Measurements from ENCODE around the gene SIGLEC1. TPM values are rescaled to one million over a fixed set of nuclear protein-coding genes. Genes with fewer than 3 reads are reported as not detected.

SIGLEC1 gene
- total RNA-seq, 4 donors from 2014 or later: 0.60 to 3.5 (median 1.1) TPM

DNA sequence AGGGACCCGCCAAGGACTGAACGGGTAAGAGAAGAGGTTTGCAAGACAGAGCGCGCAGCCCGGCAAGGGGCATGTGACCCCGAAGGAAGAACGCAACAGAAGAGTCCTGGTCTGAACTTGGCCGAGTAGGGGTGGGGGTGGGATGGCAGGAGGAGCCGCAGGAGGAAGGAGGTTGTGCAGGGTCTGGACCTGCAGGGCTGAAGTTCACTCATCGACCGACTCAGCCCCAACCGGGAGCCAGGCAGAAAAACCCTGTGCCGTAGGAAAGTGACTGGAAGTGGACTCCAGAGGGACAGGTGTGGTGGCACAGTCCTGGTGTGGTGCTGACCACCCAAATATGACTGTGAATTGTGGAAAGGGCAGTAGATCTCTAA is 40.0 kb upstream of the SIGLEC1 start:
- Histone ChIP-seq H3K36me3 (peaks cover 18% of the 10 kb centered on the region), H3K9me3 (no peaks in the 10 kb centered on the region), H3K27me3 (peaks cover 3% of the 10 kb centered on the region), H3K4me1 (peaks cover 27% of the 10 kb centered on the region), H3K4me3 (peak overlapping the region; percentile 49), H3K27ac (no peak overlapping the region)
- WGBS: 42% methylated on average over 13 of the region's 13 CpGs
- no peak for DNase-seq (ENCODE audit: low spot score in 2 of 2)
- TF ChIP-seq POLR2A (IDR thresholded peaks at IDR 0.05) (no peak), POLR2AphosphoS5 (IDR thresholded peaks at IDR 0.05) (no peak), EP300 (IDR thresholded peaks at IDR 0.05) (no peak)
- TF ChIP-seq, protein P1, sequence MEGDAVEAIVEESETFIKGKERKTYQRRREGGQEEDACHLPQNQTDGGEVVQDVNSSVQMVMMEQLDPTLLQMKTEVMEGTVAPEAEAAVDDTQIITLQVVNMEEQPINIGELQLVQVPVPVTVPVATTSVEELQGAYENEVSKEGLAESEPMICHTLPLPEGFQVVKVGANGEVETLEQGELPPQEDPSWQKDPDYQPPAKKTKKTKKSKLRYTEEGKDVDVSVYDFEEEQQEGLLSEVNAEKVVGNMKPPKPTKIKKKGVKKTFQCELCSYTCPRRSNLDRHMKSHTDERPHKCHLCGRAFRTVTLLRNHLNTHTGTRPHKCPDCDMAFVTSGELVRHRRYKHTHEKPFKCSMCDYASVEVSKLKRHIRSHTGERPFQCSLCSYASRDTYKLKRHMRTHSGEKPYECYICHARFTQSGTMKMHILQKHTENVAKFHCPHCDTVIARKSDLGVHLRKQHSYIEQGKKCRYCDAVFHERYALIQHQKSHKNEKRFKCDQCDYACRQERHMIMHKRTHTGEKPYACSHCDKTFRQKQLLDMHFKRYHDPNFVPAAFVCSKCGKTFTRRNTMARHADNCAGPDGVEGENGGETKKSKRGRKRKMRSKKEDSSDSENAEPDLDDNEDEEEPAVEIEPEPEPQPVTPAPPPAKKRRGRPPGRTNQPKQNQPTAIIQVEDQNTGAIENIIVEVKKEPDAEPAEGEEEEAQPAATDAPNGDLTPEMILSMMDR (IDR thresholded peaks at IDR 0.05): no peak

DNA sequence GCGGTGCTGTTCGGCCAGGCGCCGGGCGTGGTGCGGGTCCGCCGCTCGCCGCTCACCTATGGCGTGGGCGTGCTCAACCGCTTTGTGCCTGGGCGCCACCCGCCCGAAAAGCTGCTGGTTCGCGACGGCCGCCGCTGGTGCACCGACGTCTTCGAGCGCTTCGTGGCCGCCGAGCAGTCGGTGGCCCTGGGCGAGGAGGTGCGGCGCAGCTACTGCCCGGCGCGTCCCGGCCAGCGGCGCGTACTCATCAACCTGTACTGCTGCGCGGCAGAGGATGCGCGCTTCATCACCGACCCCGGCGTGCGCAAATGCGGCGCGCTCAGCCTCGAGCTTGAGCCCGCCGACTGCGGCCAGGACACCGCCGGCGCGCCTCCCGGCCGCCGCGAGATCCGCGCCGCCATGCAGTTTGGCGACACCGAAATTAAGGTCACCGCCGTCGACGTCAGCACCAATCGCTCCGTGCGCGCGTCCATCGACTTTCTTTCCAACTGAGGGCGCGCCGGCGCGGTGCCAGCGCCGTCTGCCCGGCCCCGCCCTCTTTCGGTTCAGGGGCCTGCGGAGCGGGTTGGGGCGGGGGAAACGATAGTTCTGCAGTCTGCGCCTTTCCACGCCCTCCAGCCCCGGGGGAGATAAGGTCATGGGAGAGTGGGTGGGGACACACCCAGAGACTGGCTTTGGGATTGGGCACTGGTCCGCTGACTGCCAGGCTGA is 39.4 kb upstream of the SIGLEC1 start:
- H3K9me3 ChIP-seq: no peaks in the 10 kb centered on the region
- H3K27me3 ChIP-seq: peaks cover 3% of the 10 kb centered on the region
- peaks cover 27% of the 10 kb centered on the region for H3K4me1 ChIP-seq
- TF ChIP-seq, protein P1 (IDR thresholded peaks at IDR 0.05): no peak
- TF ChIP-seq POLR2A (IDR thresholded peaks at IDR 0.05) (no peak), EP300 (IDR thresholded peaks at IDR 0.05) (no peak), POLR2AphosphoS5 (IDR thresholded peaks at IDR 0.05) (no peak)
- no peak for DNase-seq (ENCODE audit: low spot score in 2 of 2)
- H3K27ac ChIP-seq: no peak overlapping the region
- WGBS: 62% methylated on average over 52 of the region's 95 CpGs
- peaks cover 23% of the 10 kb centered on the region for H3K36me3 ChIP-seq
- peak overlapping the region; percentile 49 for H3K4me3 ChIP-seq

DNA sequence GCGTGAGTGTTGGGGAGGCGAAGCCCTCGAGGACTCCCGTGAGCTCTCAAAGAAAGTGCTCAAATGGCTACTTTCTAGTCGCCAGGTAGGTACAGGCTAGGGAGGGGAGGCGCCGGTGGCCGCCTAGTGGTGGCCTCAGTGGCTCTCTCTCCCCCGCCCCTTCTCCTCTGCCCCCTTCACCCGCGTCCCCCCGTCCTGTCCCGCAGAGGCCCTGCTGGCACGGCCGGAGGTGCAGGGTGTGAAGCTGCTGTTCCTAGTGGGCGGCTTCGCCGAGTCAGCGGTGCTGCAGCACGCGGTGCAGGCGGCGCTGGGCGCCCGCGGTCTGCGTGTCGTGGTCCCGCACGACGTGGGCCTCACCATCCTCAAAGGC is 38.9 kb upstream of the SIGLEC1 start:
- H3K4me3 ChIP-seq: peak overlapping the region; percentile 49
- WGBS: 83% methylated on average over 14 of the region's 31 CpGs
- peaks cover 27% of the 10 kb centered on the region for H3K4me1 ChIP-seq
- H3K27me3 ChIP-seq: peaks cover 3% of the 10 kb centered on the region
- no peaks in the 10 kb centered on the region for H3K9me3 ChIP-seq
- DNase-seq (ENCODE audit: low spot score in 2 of 2): no peak
- peaks cover 24% of the 10 kb centered on the region for H3K36me3 ChIP-seq
- no peak overlapping the region for H3K27ac ChIP-seq
- TF ChIP-seq EP300 (IDR thresholded peaks at IDR 0.05): no peak

DNA sequence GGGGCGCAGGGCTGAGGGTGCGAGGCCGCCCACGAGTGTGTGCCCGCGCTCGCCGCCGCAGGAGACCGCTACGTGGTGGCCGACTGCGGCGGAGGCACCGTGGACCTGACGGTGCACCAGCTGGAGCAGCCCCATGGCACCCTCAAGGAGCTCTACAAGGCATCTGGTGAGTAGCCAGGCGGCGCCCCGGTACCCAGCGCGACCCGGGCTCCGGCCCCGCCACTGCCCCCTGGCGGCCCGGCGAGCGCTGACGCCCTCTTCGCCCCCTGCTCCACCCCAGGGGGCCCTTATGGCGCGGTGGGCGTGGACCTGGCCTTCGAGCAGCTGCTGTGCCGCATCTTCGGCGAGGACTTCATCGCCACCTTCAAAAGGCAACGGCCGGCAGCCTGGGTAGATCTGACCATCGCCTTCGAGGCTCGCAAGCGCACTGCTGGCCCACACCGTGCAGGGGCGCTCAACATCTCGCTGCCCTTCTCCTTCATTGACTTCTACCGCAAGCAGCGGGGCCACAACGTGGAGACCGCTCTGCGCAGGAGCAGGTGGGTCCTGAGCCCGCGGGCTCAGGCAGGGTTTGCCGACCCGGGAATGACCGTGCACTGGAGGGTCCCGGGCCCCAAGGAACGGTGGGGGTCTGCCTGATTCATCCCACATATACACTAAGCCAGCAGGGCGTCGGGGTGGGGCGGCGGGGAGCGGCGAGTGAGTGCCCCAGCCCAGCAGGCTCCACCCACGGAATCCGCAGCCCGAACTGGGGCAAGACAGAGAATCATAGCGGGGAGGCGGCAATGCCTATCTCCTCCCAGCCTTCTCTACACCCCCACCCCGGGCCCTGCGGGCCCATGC is 37.5 kb upstream of the SIGLEC1 start:
- 59% methylated on average over 22 of the region's 72 CpGs for WGBS
- DNase-seq (ENCODE audit: low spot score in 2 of 2): no peak
- H3K4me3 ChIP-seq: no peak overlapping the region
- H3K9me3 ChIP-seq: no peaks in the 10 kb centered on the region
- no peak overlapping the region for H3K27ac ChIP-seq
- TF ChIP-seq EP300 (IDR thresholded peaks at IDR 0.05): no peak
- TF ChIP-seq, protein P1 (IDR thresholded peaks at IDR 0.05): peak in 1 of 2 donors; percentile 77
- H3K4me1 ChIP-seq: peaks cover 31% of the 10 kb centered on the region
- peaks cover 24% of the 10 kb centered on the region for H3K36me3 ChIP-seq
- peaks cover 3% of the 10 kb centered on the region for H3K27me3 ChIP-seq

DNA sequence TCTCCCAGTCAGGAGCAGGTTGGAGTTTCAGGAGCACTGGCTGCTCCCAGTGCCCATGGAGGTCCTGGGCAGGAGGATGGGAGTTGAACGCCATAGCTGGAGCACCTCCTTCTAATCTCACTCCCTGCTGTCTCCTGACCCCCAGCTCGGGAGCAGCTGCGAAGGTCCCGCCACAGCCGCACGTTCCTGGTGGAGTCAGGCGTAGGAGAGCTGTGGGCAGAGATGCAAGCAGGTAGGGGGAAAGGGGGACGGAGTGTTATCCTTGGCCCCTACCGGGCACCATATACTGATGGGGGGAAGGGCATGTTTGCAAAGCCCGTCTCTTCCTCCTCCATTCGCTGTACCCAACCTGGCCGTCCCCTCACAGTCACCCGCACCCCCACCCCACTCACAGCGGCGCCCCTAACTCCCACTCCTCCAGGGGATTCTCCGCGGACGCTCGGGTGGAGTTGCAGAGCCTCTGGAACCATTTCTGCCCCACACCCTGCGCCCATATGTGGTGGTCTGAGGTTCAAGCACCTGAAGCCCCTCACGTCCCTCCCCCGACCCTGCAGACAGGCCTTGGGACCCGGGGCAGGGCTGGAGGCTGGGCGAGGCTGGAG is 36.8 kb upstream of the SIGLEC1 start:
- H3K27me3 ChIP-seq: peaks cover 3% of the 10 kb centered on the region
- H3K4me1 ChIP-seq: peaks cover 35% of the 10 kb centered on the region
- peaks cover 24% of the 10 kb centered on the region for H3K36me3 ChIP-seq
- DNase-seq (ENCODE audit: low spot score in 2 of 2): no peak
- no peak for TF ChIP-seq POLR2AphosphoS5 (IDR thresholded peaks at IDR 0.05)
- TF ChIP-seq, protein P1 (IDR thresholded peaks at IDR 0.05): no peak
- no peak for TF ChIP-seq EP300 (IDR thresholded peaks at IDR 0.05)
- no peak for TF ChIP-seq POLR2A (IDR thresholded peaks at IDR 0.05)
- no peaks in the 10 kb centered on the region for H3K9me3 ChIP-seq
- no peak overlapping the region for H3K4me3 ChIP-seq
- no peak overlapping the region for H3K27ac ChIP-seq
- WGBS: 72% methylated on average over 22 of the region's 24 CpGs
